Activated CD8-positive, alpha-beta memory T cell treated with anti-CD3 and anti-CD28 coated beads, Interleukin-2, amount 10 ng/mL, durations not matched to agents 7 days and 5 days (primary cell): Measurements from ENCODE around the gene ABI3. TPM values are rescaled to one million over a fixed set of nuclear protein-coding genes. Genes with fewer than 3 reads are reported as not detected.
"Not testable (repeated sequence)": the region's sequence is repeated elsewhere in the genome, so short reads cannot be mapped to it uniquely, and the experiment has no call there.

Experiments
- ATAC-seq: fragments of 150-1000 bp; cut with Tn5 transposase; one replicate; pipeline ENCODE4 v1.10.0; 2021; ENCODE audit warnings: moderate library complexity
- CTCF ChIA-PET: fragments of 350-600 bp; sonication (Branson Sonifier 250); formaldehyde crosslinking; loops from one replicate; lab custom pipeline; 2021; ENCODE audit warnings: antibody characterized with exemption; lab: Charles Lee
- DNase-seq: peaks from one replicate; pipeline ENCODE4 v3.0.0-alpha.2; 2020
- H3K27ac Mint-ChIP-seq: one replicate; pipeline ENCODE4 v1.8.0; 2021; ENCODE audit warnings: mild to moderate bottlenecking, mixed read lengths
- H3K27me3 Mint-ChIP-seq: one replicate; pipeline ENCODE4 v1.8.0; 2021; ENCODE audit warnings: mixed read lengths
- H3K36me3 Mint-ChIP-seq: one replicate; pipeline ENCODE4 v1.8.0; 2021; ENCODE audit warnings: mild to moderate bottlenecking, mixed read lengths
- H3K4me1 Mint-ChIP-seq: one replicate; pipeline ENCODE4 v1.8.0; 2021; ENCODE audit warnings: mixed read lengths
- H3K4me3 Mint-ChIP-seq: one replicate; pipeline ENCODE4 v1.8.0; 2021; ENCODE audit warnings: mild to moderate bottlenecking, moderate library complexity, mixed read lengths
- H3K9me3 Mint-ChIP-seq: one replicate; pipeline ENCODE4 v1.8.0; 2022; ENCODE audit warnings: low read depth, mixed read lengths
- total RNA-seq, 2 experiments: library from RNA; stranded (reverse); gene quantifications; one replicate each; pipeline ENCODE4 v1.2.3, GENCODE V29; 2021

The ABI3 gene
- total RNA-seq, 2 experiments from 2014 or later = 116 to 121 TPM

- H3K27ac Mint-ChIP-seq, H3K4me3 Mint-ChIP-seq, ATAC-seq, DNase-seq, CTCF ChIA-PET, H3K27me3 Mint-ChIP-seq: not testable (repeated sequence)
- Mint-ChIP-seq H3K9me3 (peaks cover 19% of the 10 kb centered on the region), H3K36me3 (peaks cover 21% of the 10 kb centered on the region), H3K4me1 (peaks cover 13% of the 10 kb centered on the region)
These were observed 25.1 kb upstream of the ABI3 start for GRCh38 chr17:49185381-49185780.

- H3K36me3 Mint-ChIP-seq = peaks cover 18% of the 10 kb centered on the region
- no peak overlapping the region for H3K27ac Mint-ChIP-seq
- H3K4me3 Mint-ChIP-seq = no peak overlapping the region
- H3K27me3 Mint-ChIP-seq = no peaks in the 10 kb centered on the region
- H3K9me3 Mint-ChIP-seq = peaks cover 19% of the 10 kb centered on the region
- CTCF ChIA-PET = no interaction called here
- no peak for ATAC-seq
- DNase-seq = no peak
- H3K4me1 Mint-ChIP-seq = peaks cover 17% of the 10 kb centered on the region
These were observed 23.2 kb upstream of the ABI3 start for GRCh38 chr17:49187301-49187700.

GRCh38 chr17:49190932-49191331 lies 19.6 kb upstream of the ABI3 start:
- Mint-ChIP-seq H3K27me3 (no peaks in the 10 kb centered on the region), H3K4me3 (peak overlapping the region; percentile 45), H3K4me1 (peaks cover 44% of the 10 kb centered on the region), H3K9me3 (peaks cover 4% of the 10 kb centered on the region), H3K27ac (peak overlapping the region; percentile 73), H3K36me3 (peaks cover 4% of the 10 kb centered on the region)
- CTCF ChIA-PET = interaction anchor here (0.8 to 13.9 kb wide), 7 partner anchors 10 to 37 kb away, joined by 3 to 132 read pairs (median 32); partner anchors contain the start of genes ABI3, GNGT2 and PHOSPHO1
- DNase-seq = no peak
- ATAC-seq = no peak

- ATAC-seq (peak; percentile 3), DNase-seq (no peak)
- H3K9me3 Mint-ChIP-seq = no peaks in the 10 kb centered on the region
- CTCF ChIA-PET = interaction anchor here (1.7 to 13.9 kb wide), 8 partner anchors 10 to 299 kb away, joined by 5 to 132 read pairs (median 29); partner anchors contain the start of genes ABI3, ATP5MC1, GNGT2 and PHOSPHO1
- no peaks in the 10 kb centered on the region for H3K36me3 Mint-ChIP-seq
- H3K4me1 Mint-ChIP-seq = peaks cover 49% of the 10 kb centered on the region
- H3K27ac Mint-ChIP-seq = peak overlapping the region; percentile 97
- peak overlapping the region; percentile 88 for H3K4me3 Mint-ChIP-seq
- no peaks in the 10 kb centered on the region for H3K27me3 Mint-ChIP-seq
These were observed 19.0 kb upstream of the ABI3 start for GRCh38 chr17:49191409-49191916.

GRCh38 chr17:49191917-49192741 lies 18.4 kb upstream of the ABI3 start:
- Mint-ChIP-seq H3K27me3 (no peaks in the 10 kb centered on the region), H3K4me1 (peaks cover 53% of the 10 kb centered on the region)
- peak; percentile 95 for DNase-seq

GRCh38 chr17:49193513-49194296 lies 16.8 kb upstream of the ABI3 start:
- no peaks in the 10 kb centered on the region for H3K9me3 Mint-ChIP-seq
- ATAC-seq = no peak
- no peak for DNase-seq
- H3K27ac Mint-ChIP-seq = peak overlapping the region; percentile 97
- no peaks in the 10 kb centered on the region for H3K27me3 Mint-ChIP-seq
- H3K4me3 Mint-ChIP-seq = peak overlapping the region; percentile 88
- CTCF ChIA-PET = interaction anchor here (0.9 to 13.9 kb wide), 7 partner anchors 12 to 74 kb away, joined by 3 to 132 read pairs (median 32); partner anchors contain the start of gene PHOSPHO1
- no peaks in the 10 kb centered on the region for H3K36me3 Mint-ChIP-seq
- peaks cover 57% of the 10 kb centered on the region for H3K4me1 Mint-ChIP-seq

More at GRCh38 chr17:49191917-49192741, 18.4 kb upstream of the ABI3 start:
- H3K9me3 Mint-ChIP-seq = no peaks in the 10 kb centered on the region
- CTCF ChIA-PET = interaction anchor here (0.9 to 13.9 kb wide), 9 partner anchors 10 to 299 kb away, joined by 3 to 132 read pairs (median 26); partner anchors contain the start of genes ABI3, ATP5MC1, GNGT2 and PHOSPHO1
- peak; percentile 56 for ATAC-seq
- H3K27ac Mint-ChIP-seq = peak overlapping the region; percentile 97
- H3K4me3 Mint-ChIP-seq = peak overlapping the region; percentile 88
- no peaks in the 10 kb centered on the region for H3K36me3 Mint-ChIP-seq

GRCh38 chr17:49194297-49194607 lies 16.3 kb upstream of the ABI3 start:
- DNase-seq (no peak), ATAC-seq (no peak)
- peaks cover 57% of the 10 kb centered on the region for H3K4me1 Mint-ChIP-seq
- peak overlapping the region; percentile 88 for H3K4me3 Mint-ChIP-seq
- no peaks in the 10 kb centered on the region for H3K27me3 Mint-ChIP-seq
- no peaks in the 10 kb centered on the region for H3K36me3 Mint-ChIP-seq
- H3K27ac Mint-ChIP-seq = no peak overlapping the region
- H3K9me3 Mint-ChIP-seq = no peaks in the 10 kb centered on the region
- CTCF ChIA-PET = interaction anchor here (1.4 to 13.9 kb wide), 5 partner anchors 13 to 34 kb away, joined by 6 to 132 read pairs (median 32); partner anchors contain the start of gene PHOSPHO1

GRCh38 chr17:49195751-49196150 lies 14.8 kb upstream of the ABI3 start:
- peak overlapping the region; percentile 48 for H3K4me3 Mint-ChIP-seq
- ATAC-seq = no peak
- peaks cover 50% of the 10 kb centered on the region for H3K4me1 Mint-ChIP-seq
- no peaks in the 10 kb centered on the region for H3K36me3 Mint-ChIP-seq
- CTCF ChIA-PET = interaction anchor here (1.6 to 13.9 kb wide), 3 partner anchors 14 to 32 kb away, joined by 5 to 132 read pairs (median 56); partner anchors contain the start of genes ABI3, GNGT2 and PHOSPHO1
- no peaks in the 10 kb centered on the region for H3K27me3 Mint-ChIP-seq
- peak overlapping the region; percentile 83 for H3K27ac Mint-ChIP-seq
- no peaks in the 10 kb centered on the region for H3K9me3 Mint-ChIP-seq
- no peak for DNase-seq

DNA sequence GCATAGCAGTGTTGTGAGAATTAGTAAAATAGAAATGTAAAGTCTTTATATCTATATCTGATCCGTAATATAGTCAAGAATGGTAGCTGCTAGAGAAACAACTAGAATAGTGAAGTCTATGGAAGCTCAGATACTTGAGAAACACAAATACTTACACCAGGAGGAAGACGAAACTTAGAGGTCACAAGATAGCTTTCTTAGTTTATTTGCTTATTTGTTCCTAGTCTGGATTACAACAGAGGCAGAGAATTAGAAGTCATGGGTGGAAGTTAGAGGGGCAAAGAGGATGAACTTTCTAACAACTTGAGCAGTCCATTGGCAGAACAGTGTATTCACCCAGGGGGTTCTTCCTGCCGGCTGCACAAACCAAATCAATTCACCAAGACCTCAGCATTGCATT lies 14.0 kb upstream of the ABI3 start:
- ATAC-seq (no peak), DNase-seq (no peak)
- Mint-ChIP-seq H3K27me3 (no peaks in the 10 kb centered on the region), H3K36me3 (no peaks in the 10 kb centered on the region), H3K9me3 (no peaks in the 10 kb centered on the region), H3K4me3 (no peak overlapping the region), H3K4me1 (peaks cover 46% of the 10 kb centered on the region), H3K27ac (peak overlapping the region; percentile 2)
- CTCF ChIA-PET = interaction anchor here (1.6 to 13.9 kb wide), 2 partner anchors 14 to 32 kb away, joined by 5 to 132 read pairs; partner anchors contain the start of genes ABI3, GNGT2 and PHOSPHO1

GRCh38 chr17:49197346-49197998 lies 13.0 kb upstream of the ABI3 start:
- Mint-ChIP-seq H3K4me1 (peaks cover 41% of the 10 kb centered on the region), H3K27me3 (no peaks in the 10 kb centered on the region), H3K9me3 (no peaks in the 10 kb centered on the region), H3K36me3 (peaks cover 8% of the 10 kb centered on the region), H3K27ac (no peak overlapping the region), H3K4me3 (no peak overlapping the region)
- DNase-seq (no peak), ATAC-seq (no peak)
- CTCF ChIA-PET = interaction anchor here (0.7 to 13.9 kb wide), 6 partner anchors 11 to 31 kb away, joined by 3 to 132 read pairs (median 3); partner anchors contain the start of genes ABI3, GNGT2 and PHOSPHO1

DNA sequence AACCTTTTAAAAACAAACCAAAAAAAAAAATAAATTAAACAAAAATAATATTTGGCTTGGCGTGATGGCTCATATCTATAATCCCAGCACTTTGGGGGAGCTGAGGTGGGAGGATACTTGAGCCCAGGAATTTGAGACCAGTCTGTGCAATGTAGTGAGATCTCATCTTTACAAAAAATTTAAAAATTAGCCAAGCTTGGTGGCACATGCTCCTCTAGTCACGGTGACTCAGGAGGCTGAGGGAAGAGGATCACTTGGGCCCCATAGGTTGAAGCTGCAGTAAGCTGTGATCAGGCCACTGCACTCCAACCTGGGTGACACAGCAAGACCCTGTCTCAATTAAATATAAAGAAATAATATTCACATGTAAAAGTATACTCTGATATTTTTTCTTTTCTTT lies 12.3 kb upstream of the ABI3 start:
- Mint-ChIP-seq H3K9me3 (no peaks in the 10 kb centered on the region), H3K4me1 (peaks cover 40% of the 10 kb centered on the region), H3K27ac (no peak overlapping the region), H3K27me3 (no peaks in the 10 kb centered on the region), H3K36me3 (peaks cover 13% of the 10 kb centered on the region), H3K4me3 (no peak overlapping the region)
- ATAC-seq (no peak), DNase-seq (no peak)
- CTCF ChIA-PET = interaction anchor here (0.8 to 13.9 kb wide), 6 partner anchors 10 to 30 kb away, joined by 3 to 132 read pairs (median 3); partner anchors contain the start of genes ABI3, GNGT2 and PHOSPHO1

DNA sequence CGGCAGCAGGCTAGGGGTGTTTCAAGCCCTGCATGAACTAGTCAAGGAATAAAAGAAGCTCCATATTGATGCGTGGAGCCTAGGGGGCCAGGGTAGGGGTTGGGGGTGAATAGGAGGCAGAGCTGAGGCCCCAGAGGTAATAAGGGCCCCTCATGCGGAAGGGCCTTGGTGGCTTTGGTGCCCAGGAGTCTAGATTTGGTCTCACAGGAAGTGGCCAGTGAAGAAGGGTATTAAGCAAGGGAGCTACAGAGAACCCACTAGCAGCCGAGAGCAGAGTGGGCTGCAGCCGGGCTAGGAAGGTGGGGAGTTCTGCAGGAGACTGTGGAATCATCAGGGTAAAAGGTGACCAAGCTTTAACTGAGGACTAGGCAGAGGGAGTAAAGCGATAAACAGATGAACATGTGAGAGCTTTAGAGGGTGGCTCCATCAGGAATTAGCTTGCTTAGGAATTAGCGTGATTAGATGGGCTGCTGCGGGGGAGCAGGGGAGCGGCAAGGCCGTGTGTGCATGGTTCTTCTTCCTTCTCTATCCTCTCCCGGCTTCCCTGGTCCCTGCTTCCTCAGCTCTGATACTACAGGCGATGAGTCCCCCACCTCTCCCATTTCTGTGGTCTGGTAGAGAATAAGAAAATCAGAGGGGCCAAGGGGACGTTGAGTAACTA lies 10.0 kb upstream of the ABI3 start:
- Mint-ChIP-seq H3K4me1 (peaks cover 19% of the 10 kb centered on the region), H3K27ac (no peak overlapping the region), H3K36me3 (peaks cover 21% of the 10 kb centered on the region), H3K9me3 (no peaks in the 10 kb centered on the region), H3K4me3 (no peak overlapping the region), H3K27me3 (no peaks in the 10 kb centered on the region)
- ATAC-seq = no peak
- CTCF ChIA-PET = interaction anchor here (0.7 to 13.9 kb wide), 6 partner anchors 14 to 282 kb away, joined by 3 to 132 read pairs (median 4); partner anchors contain the start of gene PHOSPHO1
- DNase-seq = no peak
